ENCODE results near the gene PYM1. TPM values are rescaled to one million over a fixed set of nuclear protein-coding genes. Genes with fewer than 3 reads are reported as not detected.

Gene PYM1
- total and polyA plus RNA-seq, 10 donors = 26.7 to 54.0 (median 37.8) TPM

DNA sequence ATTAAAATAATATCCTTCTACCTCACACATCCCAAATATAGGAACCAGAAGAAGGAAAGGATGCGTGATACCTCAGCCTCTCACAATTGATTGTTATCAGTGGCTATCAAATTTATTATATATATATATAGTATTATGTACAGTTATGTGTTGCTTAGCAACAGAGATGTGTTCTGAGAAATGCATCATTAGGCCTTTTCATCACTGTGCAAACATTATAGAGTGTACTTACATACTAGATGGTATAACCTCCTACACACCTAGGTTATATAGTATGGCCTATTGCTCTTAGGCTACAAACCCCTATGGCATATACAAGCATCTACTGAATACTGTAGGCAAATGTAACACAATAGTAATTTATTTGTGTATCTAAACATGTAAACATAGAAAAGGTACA, 34.0 kb downstream of the PYM1 start:
- 85 to 96% (median 94%) methylated on average over 1 of the region's 1 CpG for WGBS, 5 donors
- no peak for TF ChIP-seq POLR2A (IDR thresholded peaks at IDR 0.05)
- no peak for TF ChIP-seq POLR2AphosphoS5 (IDR thresholded peaks at IDR 0.05)
- TF ChIP-seq, protein P1, sequence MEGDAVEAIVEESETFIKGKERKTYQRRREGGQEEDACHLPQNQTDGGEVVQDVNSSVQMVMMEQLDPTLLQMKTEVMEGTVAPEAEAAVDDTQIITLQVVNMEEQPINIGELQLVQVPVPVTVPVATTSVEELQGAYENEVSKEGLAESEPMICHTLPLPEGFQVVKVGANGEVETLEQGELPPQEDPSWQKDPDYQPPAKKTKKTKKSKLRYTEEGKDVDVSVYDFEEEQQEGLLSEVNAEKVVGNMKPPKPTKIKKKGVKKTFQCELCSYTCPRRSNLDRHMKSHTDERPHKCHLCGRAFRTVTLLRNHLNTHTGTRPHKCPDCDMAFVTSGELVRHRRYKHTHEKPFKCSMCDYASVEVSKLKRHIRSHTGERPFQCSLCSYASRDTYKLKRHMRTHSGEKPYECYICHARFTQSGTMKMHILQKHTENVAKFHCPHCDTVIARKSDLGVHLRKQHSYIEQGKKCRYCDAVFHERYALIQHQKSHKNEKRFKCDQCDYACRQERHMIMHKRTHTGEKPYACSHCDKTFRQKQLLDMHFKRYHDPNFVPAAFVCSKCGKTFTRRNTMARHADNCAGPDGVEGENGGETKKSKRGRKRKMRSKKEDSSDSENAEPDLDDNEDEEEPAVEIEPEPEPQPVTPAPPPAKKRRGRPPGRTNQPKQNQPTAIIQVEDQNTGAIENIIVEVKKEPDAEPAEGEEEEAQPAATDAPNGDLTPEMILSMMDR (IDR thresholded peaks at IDR 0.05 in 8 of 11, conservative IDR thresholded peaks at IDR 0.05 in 3 of 11) = no peak

DNA sequence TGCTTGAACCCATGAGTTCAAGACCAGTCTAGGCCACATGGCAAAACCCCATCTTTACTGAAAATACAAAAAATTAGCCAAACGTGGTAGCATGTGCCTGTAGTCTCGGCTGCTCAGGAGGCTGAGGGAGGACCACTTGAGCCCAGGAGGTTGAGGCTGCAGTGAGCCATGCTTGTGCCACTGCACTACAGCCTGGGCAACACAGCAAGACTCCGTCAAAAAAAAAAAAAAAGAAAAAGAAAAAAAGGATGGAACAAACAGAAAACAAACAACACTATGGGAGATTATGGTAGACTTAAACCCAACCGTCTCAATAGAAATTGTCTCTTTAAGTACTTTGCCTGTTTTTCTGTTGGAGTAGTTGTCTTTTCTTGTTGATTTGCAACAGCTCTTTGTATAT, 36.4 kb downstream of the PYM1 start:
- intact Hi-C loops (cut with DNase I; ENCODE audit: low total_unique reads) = no loop called here
- Histone ChIP-seq H3K27ac (no peak overlapping the region), H3K9me3 (peaks cover 0 to 5% (median 0%) of the 10 kb centered on the region in 8 donors), H3K27me3 (replicated peaks in 1 of 7) (no peaks in the 10 kb centered on the region), H3K4me3 (no peak overlapping the region), H3K4me1 (no peaks in the 10 kb centered on the region), H3K36me3 (no peaks in the 10 kb centered on the region)
- 76 to 98% (median 94%) methylated on average over 4 of the region's 4 CpGs for WGBS, 5 donors
- DNase-seq = no peak
- TF ChIP-seq POLR2A (IDR thresholded peaks at IDR 0.05) (no peak), POLR2AphosphoS5 (IDR thresholded peaks at IDR 0.05) (no peak)
- TF ChIP-seq, protein P1 (IDR thresholded peaks at IDR 0.05 in 8 of 11, conservative IDR thresholded peaks at IDR 0.05 in 3 of 11) = no peak

More for the DNA sequence above, 34.0 kb downstream of the PYM1 start:
- intact Hi-C loops (cut with DNase I; ENCODE audit: low total_unique reads) = no loop called here
- peaks cover 0 to under 1% (median 0%) of the 10 kb centered on the region in 6 donors for H3K4me1 ChIP-seq
- H3K27ac ChIP-seq = no peak overlapping the region
- no peak for DNase-seq
- H3K36me3 ChIP-seq = peaks cover 0 to under 1% (median 0%) of the 10 kb centered on the region in 6 donors
- H3K9me3 ChIP-seq = peaks cover 0 to 5% (median 0%) of the 10 kb centered on the region in 8 donors
- no peaks in the 10 kb centered on the region for H3K27me3 ChIP-seq (replicated peaks in 1 of 7)
- H3K4me3 ChIP-seq = no peak overlapping the region

DNA sequence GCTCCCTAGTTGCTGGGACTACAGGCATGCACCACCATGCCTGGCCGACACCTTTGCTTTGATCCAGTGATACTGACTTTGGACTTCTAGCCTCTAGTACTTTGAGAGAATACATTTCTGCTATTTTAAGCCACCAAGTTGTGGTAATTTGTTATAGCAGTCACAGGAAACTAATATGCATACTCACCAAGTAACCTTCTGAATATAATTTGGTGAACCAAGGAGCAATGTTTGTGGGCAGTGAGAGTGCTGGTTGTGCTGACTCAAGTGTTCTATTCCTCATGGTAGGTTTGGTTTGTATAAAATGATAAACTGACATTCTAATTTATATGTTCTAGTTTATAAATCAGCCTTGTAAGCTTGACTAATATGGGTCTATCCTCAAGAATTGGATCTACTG, 42.6 kb downstream of the PYM1 start:
- DNase-seq = no peak
- H3K4me1 ChIP-seq = no peaks in the 10 kb centered on the region
- no peaks in the 10 kb centered on the region for H3K27me3 ChIP-seq (replicated peaks in 1 of 7)
- WGBS, 5 donors = 79 to 100% (median 92%) methylated on average over 1 of the region's 1 CpG
- H3K36me3 ChIP-seq = no peaks in the 10 kb centered on the region
- H3K9me3 ChIP-seq = no peaks in the 10 kb centered on the region
- H3K4me3 ChIP-seq = no peak overlapping the region
- intact Hi-C loops (cut with DNase I; ENCODE audit: low total_unique reads) = no loop called here
- TF ChIP-seq, protein P1 (IDR thresholded peaks at IDR 0.05 in 8 of 11, conservative IDR thresholded peaks at IDR 0.05 in 3 of 11) = no peak
- TF ChIP-seq POLR2A (IDR thresholded peaks at IDR 0.05) (no peak), POLR2AphosphoS5 (IDR thresholded peaks at IDR 0.05) (no peak)
- no peak overlapping the region for H3K27ac ChIP-seq

DNA sequence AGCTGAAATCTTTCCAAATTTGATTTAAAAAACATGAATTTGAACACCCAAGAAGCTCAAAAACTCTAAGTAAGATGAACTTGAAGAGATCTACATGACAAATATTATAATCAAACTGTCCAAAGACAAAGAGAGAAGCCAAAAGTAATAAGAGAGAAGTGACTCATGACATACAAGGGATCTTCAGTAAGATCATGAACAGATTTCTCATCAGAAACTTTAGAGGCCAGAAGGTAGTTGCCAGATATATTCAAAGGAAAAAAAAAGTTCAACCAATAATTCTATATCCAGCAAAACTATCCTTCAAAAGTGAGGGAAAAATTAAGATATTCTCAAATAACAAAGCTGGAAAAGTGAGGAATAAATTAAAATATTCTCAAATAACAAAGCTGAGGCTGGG, 49.9 kb downstream of the PYM1 start:
- Histone ChIP-seq H3K27me3 (replicated peaks in 1 of 7) (no peaks in the 10 kb centered on the region), H3K27ac (no peak overlapping the region), H3K9me3 (peaks cover 0 to 18% (median 15%) of the 10 kb centered on the region in 8 donors), H3K4me1 (no peaks in the 10 kb centered on the region), H3K4me3 (no peak overlapping the region), H3K36me3 (no peaks in the 10 kb centered on the region)
- intact Hi-C loops (cut with DNase I; ENCODE audit: low total_unique reads) = no loop called here
- TF ChIP-seq POLR2AphosphoS5 (IDR thresholded peaks at IDR 0.05) (no peak), POLR2A (IDR thresholded peaks at IDR 0.05) (no peak)
- TF ChIP-seq, protein P1 (IDR thresholded peaks at IDR 0.05 in 8 of 11, conservative IDR thresholded peaks at IDR 0.05 in 3 of 11) = no peak
- no peak for DNase-seq
